Left lobe of liver (tissue), 2 donors: ENCODE results near the gene DGCR6. TPM values are rescaled to one million over a fixed set of nuclear protein-coding genes. Genes with fewer than 3 reads are reported as not detected.
"Not testable (repeated sequence)": the region's sequence is repeated elsewhere in the genome, so short reads cannot be mapped to it uniquely, and the experiment has no call there.

Experiments used
- ATAC-seq: fragments of 200-7000 bp; cut with Tn5 transposase; one replicate; pipeline ENCODE4 v1.9.1; 2020; ENCODE audit warnings: mild to moderate bottlenecking, moderate library complexity
- DNase-seq: peaks from one replicate; pipeline ENCODE4 v3.0.0-alpha.2; 2020; ENCODE audit warnings: low spot score
- total RNA-seq: library from RNA; stranded (reverse); gene quantifications from one replicate; pipeline ENCODE4 v1.2.1, GENCODE V29; 2021
- donor health status: DM: no; HTN: no; CAD: no; lungs with moderate emphysema.
- donor health status: DM: no; HTN: yes; CAD: no.

DGCR6 gene
- total RNA-seq, 1 donor from 2014 or later = 4.2 TPM

GRCh38 chr22:18929459-18929858 lies 23.3 kb downstream of the DGCR6 start:
- no peak for DNase-seq
- peak; percentile 87 for ATAC-seq

DNA sequence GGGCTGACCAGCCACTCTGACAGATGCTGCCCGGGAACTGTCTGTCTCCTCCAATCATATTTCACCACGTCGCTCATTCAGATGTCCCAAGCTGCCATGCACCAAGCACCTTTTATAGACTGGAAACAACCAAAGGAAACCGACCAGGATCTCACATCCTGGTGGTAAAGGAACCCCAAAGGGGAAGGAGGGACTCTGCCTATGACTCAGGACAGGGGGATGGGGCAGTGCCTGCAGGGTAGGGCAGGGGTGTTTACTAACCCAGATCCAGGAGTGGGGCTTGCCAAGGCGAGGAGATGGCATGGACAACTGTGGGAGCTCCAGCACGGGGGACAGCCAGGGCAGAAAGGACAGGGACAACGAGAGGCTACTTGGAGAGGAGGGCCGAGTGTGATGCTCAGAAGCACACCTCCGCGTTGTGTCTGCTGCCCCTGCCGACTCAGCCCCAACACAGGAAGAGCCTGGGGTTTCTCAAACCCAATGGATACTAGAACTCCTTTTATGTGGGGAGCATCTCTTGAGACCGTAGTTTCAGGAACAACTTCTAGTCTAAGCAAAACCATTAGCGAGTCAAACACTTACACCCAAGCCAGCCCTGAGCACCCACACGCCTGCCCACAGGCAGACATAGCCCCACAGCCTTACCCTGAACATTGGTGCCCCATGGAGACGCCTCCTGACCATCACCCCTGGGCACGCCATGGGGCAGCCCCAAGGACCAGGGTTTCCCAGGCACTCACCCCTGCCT lies 26.0 kb downstream of the DGCR6 start:
- DNase-seq = no peak

DNA sequence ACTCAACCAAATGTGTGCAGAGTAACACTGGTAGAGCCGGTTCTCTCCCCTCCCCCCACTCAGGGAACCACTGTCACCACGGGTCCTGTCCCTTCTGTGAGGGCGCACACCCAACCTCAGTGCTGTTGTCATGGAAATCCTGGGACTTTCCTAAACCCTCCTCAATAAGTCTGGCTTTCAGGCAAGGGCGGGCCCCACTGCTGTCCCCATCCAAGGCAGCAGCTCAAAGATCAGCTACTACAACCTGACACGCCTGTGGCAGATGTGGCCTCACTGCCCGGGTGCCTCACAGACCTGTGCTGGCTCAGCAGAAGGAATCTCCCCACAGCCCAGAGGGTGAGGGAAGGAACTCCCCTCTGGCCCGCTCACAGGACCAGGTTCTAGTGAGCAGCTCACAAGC lies 27.8 kb downstream of the DGCR6 start:
- no peak for DNase-seq
- no peak for ATAC-seq

More for the DNA sequence above, 26.0 kb downstream of the DGCR6 start:
- ATAC-seq = no peak

DNA sequence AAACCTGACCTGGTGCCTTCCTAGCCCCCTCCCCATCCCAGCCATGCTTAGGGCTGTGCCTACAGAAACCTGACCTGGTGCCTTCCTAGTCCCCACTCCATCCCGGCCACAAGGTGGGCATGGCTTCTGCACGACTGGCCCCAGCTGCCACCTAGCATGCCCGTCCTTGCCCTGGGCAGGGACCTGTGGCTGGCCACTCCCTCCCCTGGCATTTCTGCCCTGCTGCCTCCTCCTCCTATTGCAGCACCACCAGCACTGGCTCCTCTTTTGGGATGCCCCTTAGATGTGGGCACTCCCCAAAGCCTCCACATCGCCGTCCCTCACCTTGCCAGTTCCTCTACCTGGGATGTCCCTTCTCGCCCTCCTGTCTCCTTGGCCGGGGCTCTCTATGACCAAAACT lies 28.6 kb downstream of the DGCR6 start:
- DNase-seq = not testable (repeated sequence)
- ATAC-seq = peak; percentile 55

DNA sequence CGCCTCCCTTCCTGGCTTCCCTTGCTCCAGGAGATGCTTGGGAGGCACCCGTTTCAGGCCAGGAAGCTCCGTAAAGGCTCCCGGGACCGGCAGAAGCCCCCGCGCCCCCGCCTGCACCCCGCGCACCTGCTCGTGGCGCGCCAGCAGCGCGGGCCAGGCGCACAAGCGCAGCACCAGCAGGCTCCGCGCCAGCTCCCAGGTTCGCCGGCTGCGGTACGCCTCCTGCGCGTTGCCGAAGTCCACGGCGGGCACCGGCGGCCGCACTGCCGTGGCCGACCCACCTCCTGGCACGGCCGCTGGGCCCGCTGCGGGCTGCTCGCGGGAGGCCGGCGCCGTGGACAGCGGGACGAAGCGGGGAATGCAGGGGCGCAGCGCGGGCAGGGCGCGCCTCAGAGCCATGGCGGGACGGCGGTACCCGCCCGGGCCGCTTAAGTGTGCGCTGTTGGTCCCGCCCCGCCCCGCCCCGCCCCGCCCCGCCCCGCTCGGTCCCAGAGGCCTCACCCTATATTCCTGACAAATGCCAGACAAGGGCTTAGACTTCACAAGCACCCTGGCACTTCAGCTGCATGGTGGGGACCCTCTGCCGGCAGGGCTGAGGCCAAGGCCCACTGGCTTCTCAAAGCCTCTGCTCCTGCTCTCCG lies 29.9 kb downstream of the DGCR6 start, which contains the start of gene PRODH:
Gene PRODH (minus strand): TSS at position 405 of the 641 bp plus-strand sequence. CDS start 6 bp downstream, at position 399.
- DNase-seq (no peak), ATAC-seq (peak; percentile 87)

GRCh38 chr22:18938691-18939090 lies 32.6 kb downstream of the DGCR6 start:
- DNase-seq, ATAC-seq: not testable (repeated sequence)

DNA sequence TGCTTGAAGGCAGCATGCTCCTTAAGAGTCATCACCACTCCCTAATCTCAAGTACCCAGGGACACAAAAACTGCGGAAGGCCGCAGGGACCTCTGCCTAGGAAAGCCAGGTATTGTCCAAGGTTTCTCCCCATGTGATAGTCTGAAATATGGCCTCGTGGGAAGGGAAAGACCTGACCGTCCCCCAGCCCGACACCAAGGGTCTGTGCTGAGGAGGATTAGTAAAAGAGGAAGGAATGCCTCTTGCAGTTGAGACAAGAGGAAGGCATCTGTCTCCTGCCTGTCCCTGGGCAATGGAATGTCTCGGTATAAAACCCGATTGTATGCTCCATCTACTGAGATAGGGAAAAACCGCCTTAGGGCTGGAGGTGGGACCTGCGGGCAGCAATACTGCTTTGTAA lies 41.0 kb downstream of the DGCR6 start:
- DNase-seq, ATAC-seq: not testable (repeated sequence)

GRCh38 chr22:18947905-18948304 lies 41.8 kb downstream of the DGCR6 start:
- ATAC-seq = no peak
- peak; percentile 40 for DNase-seq

GRCh38 chr22:18950141-18950540 lies 44.0 kb downstream of the DGCR6 start:
- DNase-seq (peak; percentile 44), ATAC-seq (no peak)

DNA sequence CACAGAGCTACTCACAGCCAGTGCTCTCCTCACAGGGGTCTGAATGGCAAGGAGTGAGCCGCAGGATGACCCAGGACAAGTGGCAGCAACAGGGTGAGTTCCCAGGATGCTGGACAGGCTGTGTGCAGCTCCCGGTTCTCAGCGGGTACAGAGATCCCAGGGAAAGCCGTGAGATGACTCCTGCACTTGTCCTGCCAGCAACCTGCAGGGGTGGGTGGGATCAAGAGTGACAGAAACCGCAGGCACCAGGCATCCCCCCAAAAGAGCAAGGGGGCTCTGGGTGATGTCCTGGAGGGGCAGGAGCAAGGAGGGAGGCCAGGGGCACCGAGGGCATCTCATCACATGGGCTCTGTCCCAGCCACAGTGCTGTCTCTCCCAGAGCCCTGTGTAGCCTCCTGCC lies 45.9 kb downstream of the DGCR6 start:
- DNase-seq = peak; percentile 47
- ATAC-seq = no peak

- peak; percentile 87 for DNase-seq
- ATAC-seq = peak; percentile 63
These were observed 47.0 kb downstream of the DGCR6 start for GRCh38 chr22:18953128-18953527.

- peak; percentile 80 for DNase-seq
- ATAC-seq = peak; percentile 65
These were observed 48.3 kb downstream of the DGCR6 start for GRCh38 chr22:18954303-18954989.

GRCh38 chr22:18954990-18955571 lies 49.0 kb downstream of the DGCR6 start:
- no peak for ATAC-seq
- DNase-seq = peak; percentile 45

DNA sequence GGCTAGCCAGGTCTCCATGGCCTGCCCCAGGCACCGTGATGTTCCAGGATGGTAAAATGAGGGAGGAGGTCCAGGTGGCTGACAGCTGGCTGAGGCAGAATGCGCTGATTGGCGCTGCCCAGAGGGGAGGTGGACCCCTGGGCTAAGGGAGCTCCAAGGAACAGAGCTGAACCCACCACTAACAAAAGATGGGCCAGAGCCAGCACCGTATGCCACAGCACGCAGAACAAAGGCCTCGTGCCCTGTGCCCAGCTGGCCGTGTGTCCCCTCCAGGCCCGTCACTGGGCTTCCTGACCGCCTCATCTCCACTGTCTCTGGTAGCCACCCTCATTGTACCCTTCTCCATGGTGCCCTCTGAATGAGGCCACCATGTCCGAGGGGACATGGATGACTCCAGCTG lies 49.6 kb downstream of the DGCR6 start:
- no peak for ATAC-seq
- peak; percentile 40 for DNase-seq

DNA sequence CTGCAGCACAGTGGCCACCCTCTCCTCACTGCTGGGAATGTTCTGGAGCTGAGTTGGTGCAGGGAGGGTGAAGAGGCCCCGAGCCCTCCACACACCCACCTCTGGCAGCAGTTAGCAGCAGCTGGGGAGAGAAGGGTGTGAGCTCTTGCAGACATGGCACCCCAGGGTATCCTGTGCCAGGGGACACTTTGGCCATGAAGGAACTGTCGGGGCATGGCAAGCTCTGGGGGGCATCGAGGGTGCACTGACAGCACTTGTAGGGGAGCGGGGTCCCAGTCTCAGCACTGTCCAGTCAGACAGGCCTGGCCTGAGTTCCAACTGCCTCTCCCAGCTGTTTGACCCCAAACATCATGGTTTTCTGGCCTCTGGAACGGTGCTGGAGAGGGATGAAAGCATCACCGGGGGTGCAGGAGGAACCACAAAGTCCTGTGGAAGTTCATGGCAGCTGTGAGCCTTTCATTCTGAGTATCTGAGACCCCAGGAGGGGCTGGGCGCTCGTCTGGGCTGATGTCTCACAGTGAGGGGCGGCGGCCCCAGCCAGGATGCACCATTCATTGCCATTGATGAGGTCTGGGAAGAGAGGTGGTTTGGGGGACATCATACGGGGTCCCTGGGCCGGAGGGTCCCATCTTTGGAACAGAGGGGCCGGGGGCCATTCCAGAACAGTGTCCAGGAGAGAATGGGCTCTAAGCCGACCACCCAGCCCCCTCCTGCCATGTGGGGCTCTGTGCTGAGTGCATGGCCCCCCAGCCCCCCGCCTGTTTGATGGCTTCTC lies 50.2 kb downstream of the DGCR6 start:
- ATAC-seq = not testable (repeated sequence)
- DNase-seq = peak; percentile 39

- DNase-seq = peak; percentile 28
- not testable (repeated sequence) for ATAC-seq
These were observed 50.8 kb downstream of the DGCR6 start for GRCh38 chr22:18956956-18957355.

- ATAC-seq = not testable (repeated sequence)
- DNase-seq = peak; percentile 39
These were observed 51.7 kb downstream of the DGCR6 start for GRCh38 chr22:18957621-18958320.

GRCh38 chr22:18958321-18958705 lies 52.2 kb downstream of the DGCR6 start:
- ATAC-seq = not testable (repeated sequence)
- peak; percentile 19 for DNase-seq

DNA sequence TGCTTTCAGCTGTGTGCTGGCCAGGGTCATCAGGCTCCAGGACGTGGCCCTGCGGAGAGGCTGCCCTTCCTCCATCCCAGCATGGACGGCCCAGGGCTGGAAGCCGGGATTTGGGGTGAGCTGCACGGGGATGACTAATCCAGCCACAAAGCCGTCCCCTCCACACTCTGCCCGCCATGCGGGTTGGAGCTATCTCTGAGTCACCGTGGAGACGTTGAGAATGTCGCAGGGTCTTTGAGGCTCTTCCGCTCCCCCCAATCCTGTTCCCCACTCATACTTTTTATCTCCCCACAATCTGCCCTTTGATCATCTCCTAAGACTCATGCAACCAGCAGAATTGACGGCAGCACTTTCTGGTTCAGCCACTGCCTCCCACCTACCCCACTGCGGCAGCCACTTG lies 52.6 kb downstream of the DGCR6 start:
- peak; percentile 33 for DNase-seq
- ATAC-seq = not testable (repeated sequence)

- ATAC-seq = not testable (repeated sequence)
- peak; percentile 18 for DNase-seq
These were observed 53.1 kb downstream of the DGCR6 start for GRCh38 chr22:18959266-18959665.
